Lower leg skin (tissue), 3 donors: Measurements from ENCODE around the gene THBS3.
"Not testable (repeated sequence)": the region's sequence is repeated elsewhere in the genome, so short reads cannot be mapped to it uniquely, and the experiment has no call there.

Experiments used
- POLR2A ChIP-seq, 2 donors: fragments of 450-650 bp; IDR thresholded peaks; one replicate each; pipeline ENCODE4 v1.6.1; 2016 to 2017; ENCODE audit warnings: antibody characterized with exemption in 2 of 2, mild to moderate bottlenecking in 1 of 2, moderate library complexity in 1 of 2
- TF ChIP-seq, protein P1 (sequence below), 3 donors: fragments of 450-650 bp; IDR thresholded peaks; one replicate each; pipeline ENCODE4 v1.5.1; 2016; ENCODE audit warnings: antibody characterized with exemption in 3 of 3, mild to moderate bottlenecking in 3 of 3, moderate library complexity in 2 of 3

DNA sequence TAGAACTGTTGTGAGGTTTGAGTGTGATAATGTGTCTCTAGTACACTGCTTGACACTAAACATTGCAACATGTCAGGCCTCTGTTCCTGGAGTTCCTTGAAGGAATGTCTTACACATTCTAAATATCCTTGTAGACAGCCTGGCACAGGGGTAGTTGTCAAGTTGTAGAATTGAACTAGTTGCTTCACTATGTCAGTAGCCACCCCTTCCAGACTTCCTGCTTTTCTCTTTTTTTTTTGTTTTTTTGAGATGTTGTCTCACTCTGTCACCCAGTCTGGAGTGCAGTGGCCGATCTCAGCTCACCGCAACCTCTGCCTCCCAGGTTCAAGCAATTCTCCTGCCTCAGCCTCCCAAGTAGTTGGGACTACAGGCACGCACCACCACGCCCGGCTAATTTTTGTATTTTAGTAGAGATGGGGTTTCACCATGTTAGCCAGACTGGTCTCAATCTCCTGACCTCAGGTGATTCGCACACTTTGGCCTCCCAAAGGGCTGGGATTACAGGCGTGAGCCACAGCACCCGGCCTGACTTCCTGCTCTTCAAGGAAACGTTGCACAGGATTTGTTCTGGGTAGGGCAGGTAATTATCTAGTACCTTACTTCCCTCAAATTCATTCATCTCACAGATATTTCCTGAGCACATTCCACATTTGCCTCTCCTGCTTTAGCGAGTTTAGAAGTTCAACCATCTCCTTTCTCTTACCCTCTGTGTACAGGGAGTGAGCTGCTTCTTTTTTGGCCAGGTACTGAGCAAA is 12.7 kb upstream of the THBS3 start:
- TF ChIP-seq, protein P1, sequence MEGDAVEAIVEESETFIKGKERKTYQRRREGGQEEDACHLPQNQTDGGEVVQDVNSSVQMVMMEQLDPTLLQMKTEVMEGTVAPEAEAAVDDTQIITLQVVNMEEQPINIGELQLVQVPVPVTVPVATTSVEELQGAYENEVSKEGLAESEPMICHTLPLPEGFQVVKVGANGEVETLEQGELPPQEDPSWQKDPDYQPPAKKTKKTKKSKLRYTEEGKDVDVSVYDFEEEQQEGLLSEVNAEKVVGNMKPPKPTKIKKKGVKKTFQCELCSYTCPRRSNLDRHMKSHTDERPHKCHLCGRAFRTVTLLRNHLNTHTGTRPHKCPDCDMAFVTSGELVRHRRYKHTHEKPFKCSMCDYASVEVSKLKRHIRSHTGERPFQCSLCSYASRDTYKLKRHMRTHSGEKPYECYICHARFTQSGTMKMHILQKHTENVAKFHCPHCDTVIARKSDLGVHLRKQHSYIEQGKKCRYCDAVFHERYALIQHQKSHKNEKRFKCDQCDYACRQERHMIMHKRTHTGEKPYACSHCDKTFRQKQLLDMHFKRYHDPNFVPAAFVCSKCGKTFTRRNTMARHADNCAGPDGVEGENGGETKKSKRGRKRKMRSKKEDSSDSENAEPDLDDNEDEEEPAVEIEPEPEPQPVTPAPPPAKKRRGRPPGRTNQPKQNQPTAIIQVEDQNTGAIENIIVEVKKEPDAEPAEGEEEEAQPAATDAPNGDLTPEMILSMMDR (IDR thresholded peaks at IDR 0.05), result not testable (repeated sequence)
- not testable (repeated sequence) for TF ChIP-seq POLR2A (IDR thresholded peaks at IDR 0.05)
